Suprapubic skin (tissue), 4 donors: ENCODE results near the gene TLL1.

Source experiments
- EP300 ChIP-seq: sonication (generic); formaldehyde crosslinking; IDR thresholded peaks from one replicate; pipeline ENCODE4 v1.6.1; 2017; ENCODE audit warnings: antibody characterized with exemption
- POLR2AphosphoS5 ChIP-seq, 3 donors: sonication (generic); formaldehyde crosslinking; IDR thresholded peaks; one replicate each; pipeline ENCODE4 v1.6.1; 2017; ENCODE audit warnings: antibody characterized with exemption in 3 of 3
- TF ChIP-seq, protein P1 (sequence below), 2 donors: fragments of 200-600 bp in 1 of 2; fragments of 450-650 bp in 1 of 2; sonication (generic) in 1 of 2; IDR thresholded peaks; one replicate each; pipeline ENCODE4 v1.5.1; 2016 to 2019; ENCODE audit warnings: antibody characterized with exemption in 2 of 2, mild to moderate bottlenecking in 1 of 2, moderate library complexity in 1 of 2

GRCh38 chr4:166008510-166008909 is 135.5 kb downstream of the TLL1 start:
- TF ChIP-seq, protein P1, sequence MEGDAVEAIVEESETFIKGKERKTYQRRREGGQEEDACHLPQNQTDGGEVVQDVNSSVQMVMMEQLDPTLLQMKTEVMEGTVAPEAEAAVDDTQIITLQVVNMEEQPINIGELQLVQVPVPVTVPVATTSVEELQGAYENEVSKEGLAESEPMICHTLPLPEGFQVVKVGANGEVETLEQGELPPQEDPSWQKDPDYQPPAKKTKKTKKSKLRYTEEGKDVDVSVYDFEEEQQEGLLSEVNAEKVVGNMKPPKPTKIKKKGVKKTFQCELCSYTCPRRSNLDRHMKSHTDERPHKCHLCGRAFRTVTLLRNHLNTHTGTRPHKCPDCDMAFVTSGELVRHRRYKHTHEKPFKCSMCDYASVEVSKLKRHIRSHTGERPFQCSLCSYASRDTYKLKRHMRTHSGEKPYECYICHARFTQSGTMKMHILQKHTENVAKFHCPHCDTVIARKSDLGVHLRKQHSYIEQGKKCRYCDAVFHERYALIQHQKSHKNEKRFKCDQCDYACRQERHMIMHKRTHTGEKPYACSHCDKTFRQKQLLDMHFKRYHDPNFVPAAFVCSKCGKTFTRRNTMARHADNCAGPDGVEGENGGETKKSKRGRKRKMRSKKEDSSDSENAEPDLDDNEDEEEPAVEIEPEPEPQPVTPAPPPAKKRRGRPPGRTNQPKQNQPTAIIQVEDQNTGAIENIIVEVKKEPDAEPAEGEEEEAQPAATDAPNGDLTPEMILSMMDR (IDR thresholded peaks at IDR 0.05), result no peak
- TF ChIP-seq EP300 (no peak), POLR2AphosphoS5 (IDR thresholded peaks at IDR 0.05) (no peak)
